ENCODE data around the gene STX2. TPM values are rescaled to one million over a fixed set of nuclear protein-coding genes. Genes with fewer than 3 reads are reported as not detected.

STX2 gene
- total RNA-seq, 4 donors from 2014 or later, result 1.2 to 14.1 (median 4.1) TPM

- intact Hi-C loops (cut with DNase I), result no loop called here
- Histone ChIP-seq H3K36me3 (peaks cover 0 to 61% (median 15%) of the 10 kb centered on the region in 3 donors), H3K9me3 (no peaks in the 10 kb centered on the region), H3K4me3 (no peak overlapping the region), H3K27me3 (no peaks in the 10 kb centered on the region), H3K27ac (no peak overlapping the region), H3K4me1 (no peaks in the 10 kb centered on the region)
- no peak for DNase-seq
- 81 to 93% methylated on average over 4 to 5 of the region's 7 CpGs for WGBS, 2 donors
- TF ChIP-seq POLR2A (IDR thresholded peaks at IDR 0.05), result no peak
Observed at GRCh38 chr12:130806574-130806973, 32.5 kb downstream of the STX2 start.

GRCh38 chr12:130805635-130806034 lies 33.4 kb downstream of the STX2 start:
- TF ChIP-seq POLR2A (IDR thresholded peaks at IDR 0.05), result no peak
- TF ChIP-seq, protein P1, sequence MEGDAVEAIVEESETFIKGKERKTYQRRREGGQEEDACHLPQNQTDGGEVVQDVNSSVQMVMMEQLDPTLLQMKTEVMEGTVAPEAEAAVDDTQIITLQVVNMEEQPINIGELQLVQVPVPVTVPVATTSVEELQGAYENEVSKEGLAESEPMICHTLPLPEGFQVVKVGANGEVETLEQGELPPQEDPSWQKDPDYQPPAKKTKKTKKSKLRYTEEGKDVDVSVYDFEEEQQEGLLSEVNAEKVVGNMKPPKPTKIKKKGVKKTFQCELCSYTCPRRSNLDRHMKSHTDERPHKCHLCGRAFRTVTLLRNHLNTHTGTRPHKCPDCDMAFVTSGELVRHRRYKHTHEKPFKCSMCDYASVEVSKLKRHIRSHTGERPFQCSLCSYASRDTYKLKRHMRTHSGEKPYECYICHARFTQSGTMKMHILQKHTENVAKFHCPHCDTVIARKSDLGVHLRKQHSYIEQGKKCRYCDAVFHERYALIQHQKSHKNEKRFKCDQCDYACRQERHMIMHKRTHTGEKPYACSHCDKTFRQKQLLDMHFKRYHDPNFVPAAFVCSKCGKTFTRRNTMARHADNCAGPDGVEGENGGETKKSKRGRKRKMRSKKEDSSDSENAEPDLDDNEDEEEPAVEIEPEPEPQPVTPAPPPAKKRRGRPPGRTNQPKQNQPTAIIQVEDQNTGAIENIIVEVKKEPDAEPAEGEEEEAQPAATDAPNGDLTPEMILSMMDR (IDR thresholded peaks at IDR 0.05), result no peak
- H3K4me1 ChIP-seq, result no peaks in the 10 kb centered on the region
- no peaks in the 10 kb centered on the region for H3K27me3 ChIP-seq
- peaks cover 0 to 70% (median 15%) of the 10 kb centered on the region in 3 donors for H3K36me3 ChIP-seq
- no peaks in the 10 kb centered on the region for H3K9me3 ChIP-seq
- DNase-seq, result no peak
- intact Hi-C loops (cut with DNase I), result no loop called here
- WGBS, 2 donors, result 57 to 77% methylated on average over 5 of the region's 5 CpGs
- H3K27ac ChIP-seq, result no peak overlapping the region
- no peak overlapping the region for H3K4me3 ChIP-seq

- DNase-seq, result no peak
- Histone ChIP-seq H3K9me3 (no peaks in the 10 kb centered on the region), H3K27me3 (no peaks in the 10 kb centered on the region), H3K27ac (no peak overlapping the region), H3K4me3 (no peak overlapping the region), H3K4me1 (no peaks in the 10 kb centered on the region), H3K36me3 (peaks cover 0 to 84% (median 11%) of the 10 kb centered on the region in 3 donors)
- intact Hi-C loops (cut with DNase I), result no loop called here
- WGBS, 2 donors, result 87 to 91% methylated on average over 13 to 14 of the region's 14 CpGs
- no peak for TF ChIP-seq POLR2A (IDR thresholded peaks at IDR 0.05)
- TF ChIP-seq, protein P1 (IDR thresholded peaks at IDR 0.05), result no peak
Observed at GRCh38 chr12:130804216-130804615, 34.8 kb downstream of the STX2 start.

- no peak overlapping the region for H3K4me3 ChIP-seq
- H3K4me1 ChIP-seq, result no peaks in the 10 kb centered on the region
- intact Hi-C loops (cut with DNase I), result no loop called here
- no peak for TF ChIP-seq POLR2A (IDR thresholded peaks at IDR 0.05)
- TF ChIP-seq, protein P1 (IDR thresholded peaks at IDR 0.05), result no peak
- H3K9me3 ChIP-seq, result no peaks in the 10 kb centered on the region
- no peak overlapping the region for H3K27ac ChIP-seq
- 78 to 91% methylated on average over 5 of the region's 5 CpGs for WGBS, 2 donors
- no peaks in the 10 kb centered on the region for H3K27me3 ChIP-seq
- no peak for DNase-seq
- peaks cover 0 to 89% (median 11%) of the 10 kb centered on the region in 3 donors for H3K36me3 ChIP-seq
Observed at GRCh38 chr12:130803702-130804101, 35.3 kb downstream of the STX2 start.

DNA sequence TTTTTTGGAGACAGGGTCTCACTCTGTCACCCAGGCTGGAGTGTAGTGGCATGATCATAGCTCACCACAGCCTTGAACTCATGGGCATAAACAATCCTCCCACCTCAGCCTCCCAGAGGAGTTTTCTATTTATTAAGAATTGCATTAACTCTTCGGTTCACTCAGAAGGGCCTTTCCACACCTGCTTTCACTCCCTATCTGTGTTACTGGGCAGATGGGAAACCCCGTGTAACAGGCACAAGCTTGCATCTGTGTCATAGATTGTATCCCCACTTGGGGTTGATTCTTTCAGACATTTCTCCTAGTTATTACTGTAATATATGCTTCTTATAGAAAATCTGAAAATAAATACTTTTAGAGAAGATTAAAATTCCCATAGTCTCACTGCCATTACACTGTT lies 38.7 kb downstream of the STX2 start:
- WGBS, 2 donors, result 73 to 92% methylated on average over 2 of the region's 2 CpGs
- Histone ChIP-seq H3K9me3 (no peaks in the 10 kb centered on the region), H3K27ac (no peak overlapping the region), H3K4me1 (no peaks in the 10 kb centered on the region), H3K27me3 (no peaks in the 10 kb centered on the region), H3K4me3 (no peak overlapping the region), H3K36me3 (peaks cover 0 to 87% (median 5%) of the 10 kb centered on the region in 3 donors)
- DNase-seq, result no peak
- intact Hi-C loops (cut with DNase I), result no loop called here
- TF ChIP-seq POLR2A (IDR thresholded peaks at IDR 0.05), result no peak
- TF ChIP-seq, protein P1 (IDR thresholded peaks at IDR 0.05), result no peak

GRCh38 chr12:130799051-130799450 lies 40.0 kb downstream of the STX2 start:
- Histone ChIP-seq H3K36me3 (peaks cover 0 to 87% (median 5%) of the 10 kb centered on the region in 3 donors), H3K4me3 (no peak overlapping the region), H3K27me3 (no peaks in the 10 kb centered on the region), H3K9me3 (no peaks in the 10 kb centered on the region), H3K4me1 (no peaks in the 10 kb centered on the region), H3K27ac (no peak overlapping the region)
- no peak for TF ChIP-seq POLR2A (IDR thresholded peaks at IDR 0.05)
- TF ChIP-seq, protein P1 (IDR thresholded peaks at IDR 0.05), result no peak
- intact Hi-C loops (cut with DNase I), result no loop called here
- no peak for DNase-seq
- 40 to 63% methylated on average over 4 of the region's 4 CpGs for WGBS, 2 donors
